ENCODE measurements around the gene MEF2B. TPM values are rescaled to one million over a fixed set of nuclear protein-coding genes. Genes with fewer than 3 reads are reported as not detected.
A peak's percentile ranks its signal among the peaks of the same experiment; 100 is the strongest.
"Not testable (repeated sequence)": the region's sequence is repeated elsewhere in the genome, so short reads cannot be mapped to it uniquely, and the experiment has no call there.

The MEF2B gene
- total RNA-seq, 4 donors from 2014 or later = 5.0 to 7.4 TPM; not detected in 2

DNA sequence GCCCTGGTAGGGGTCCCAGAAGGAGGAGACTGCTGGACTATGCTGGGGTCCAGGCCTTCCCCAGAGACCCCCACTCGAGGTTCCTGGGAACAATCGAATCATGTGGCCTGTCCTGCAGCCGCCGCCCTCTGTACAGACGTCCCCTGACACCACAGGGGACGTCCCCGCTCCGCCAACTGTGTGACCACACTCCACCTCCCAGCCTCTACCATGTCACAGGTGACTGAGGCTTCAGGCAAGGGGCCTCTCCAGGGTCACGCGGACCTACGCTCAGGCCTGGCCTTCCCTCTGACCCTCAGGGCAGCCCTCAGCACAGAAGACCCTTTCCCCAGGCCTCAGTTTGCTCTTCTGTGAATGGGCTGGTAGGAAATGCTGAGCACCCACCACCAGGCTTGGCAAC, 18.6 kb downstream of the MEF2B start:
- Histone ChIP-seq H3K4me3 (no peak overlapping the region), H3K27me3 (no peaks in the 10 kb centered on the region), H3K36me3 (peaks cover 0 to 13% (median 0%) of the 10 kb centered on the region in 3 donors), H3K4me1 (peaks cover 0 to 8% (median 0%) of the 10 kb centered on the region in 4 donors), H3K9me3 (no peaks in the 10 kb centered on the region), H3K27ac (no peak overlapping the region)
- DNase-seq = peak in 2 of 3 donors; percentile 62 to 72
- TF ChIP-seq POLR2A (IDR thresholded peaks at IDR 0.05) = no peak
- no peak for TF ChIP-seq CTCF (IDR thresholded peaks at IDR 0.05)

DNA sequence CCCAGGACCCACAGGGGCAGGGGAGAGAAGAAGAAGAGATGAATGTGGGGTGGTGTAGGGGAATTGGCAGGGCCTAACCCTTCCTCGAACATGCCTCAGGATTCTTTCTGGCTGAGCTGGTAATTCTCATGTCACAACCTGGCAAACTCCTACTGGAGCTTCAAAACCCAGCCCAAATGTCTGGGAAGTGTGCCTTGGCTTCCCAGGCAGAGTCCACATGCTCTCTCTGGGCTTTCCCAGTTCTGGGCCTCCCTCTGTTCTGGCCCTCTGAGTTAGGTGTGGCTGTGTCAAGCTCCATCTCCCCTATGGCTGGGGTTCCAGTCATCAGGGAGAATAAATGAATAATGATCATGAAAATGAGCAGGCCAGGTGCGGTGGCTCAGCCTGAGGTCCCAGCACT, 20.6 kb downstream of the MEF2B start:
- no peak for DNase-seq

DNA sequence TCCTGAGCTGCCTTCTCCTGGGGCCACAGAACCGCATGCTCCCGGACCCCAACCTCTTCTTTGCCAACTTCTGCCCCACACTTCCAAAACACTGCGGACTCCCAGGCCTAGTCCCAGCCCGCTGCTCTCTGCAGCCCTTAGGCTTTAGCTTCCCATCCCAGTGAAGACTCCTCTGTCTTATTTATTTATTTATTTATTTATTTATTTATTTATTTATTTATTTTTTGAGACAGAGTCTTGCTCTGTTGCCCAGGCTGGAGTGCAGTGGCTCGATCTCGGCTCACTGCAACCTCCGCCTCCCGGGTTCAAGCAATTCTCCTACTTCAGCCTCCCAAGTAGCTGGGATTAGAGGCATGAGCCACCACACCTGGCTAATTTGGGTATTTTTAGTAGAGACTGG, 21.6 kb downstream of the MEF2B start:
- not testable (repeated sequence) for H3K4me3 ChIP-seq, DNase-seq, H3K27me3 ChIP-seq, H3K27ac ChIP-seq, H3K9me3 ChIP-seq
- Histone ChIP-seq H3K36me3 (peaks cover 0 to 13% (median 0%) of the 10 kb centered on the region in 3 donors), H3K4me1 (peaks cover 0 to 15% (median 0%) of the 10 kb centered on the region in 4 donors)

More for the DNA sequence above, 20.6 kb downstream of the MEF2B start:
- Histone ChIP-seq H3K4me1 (peaks cover 0 to 15% (median 0%) of the 10 kb centered on the region in 4 donors), H3K9me3 (no peaks in the 10 kb centered on the region), H3K4me3 (no peak overlapping the region), H3K27me3 (no peaks in the 10 kb centered on the region), H3K27ac (no peak overlapping the region), H3K36me3 (peaks cover 0 to 13% (median 0%) of the 10 kb centered on the region in 3 donors)
- TF ChIP-seq POLR2A (IDR thresholded peaks at IDR 0.05) = no peak
- TF ChIP-seq CTCF (IDR thresholded peaks at IDR 0.05) = no peak

DNA sequence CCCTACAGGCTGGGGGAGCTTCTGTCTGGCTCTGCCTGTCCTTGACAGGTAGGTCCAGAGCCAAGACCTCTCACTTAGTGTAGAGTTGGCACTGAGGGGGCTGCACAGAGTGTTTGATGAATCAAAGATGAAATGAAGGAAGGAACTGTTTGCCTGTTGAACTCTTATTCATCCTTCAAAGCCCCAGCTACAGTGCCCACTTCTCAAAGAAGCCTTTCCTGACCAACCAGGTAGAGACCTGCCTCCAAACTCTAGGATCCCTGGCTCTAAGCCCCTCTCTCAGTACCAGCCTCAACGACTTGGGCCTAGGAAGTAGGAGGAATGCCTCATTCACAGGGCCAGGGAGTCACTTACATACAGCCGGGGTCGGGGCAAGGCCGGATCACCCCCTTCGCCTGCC, 22.7 kb downstream of the MEF2B start:
- Histone ChIP-seq H3K27ac (no peak overlapping the region), H3K4me1 (peaks cover 0 to 15% (median 0%) of the 10 kb centered on the region in 4 donors), H3K36me3 (peaks cover 0 to 13% (median 0%) of the 10 kb centered on the region in 3 donors), H3K4me3 (no peak overlapping the region), H3K9me3 (no peaks in the 10 kb centered on the region), H3K27me3 (no peaks in the 10 kb centered on the region)
- TF ChIP-seq POLR2A (IDR thresholded peaks at IDR 0.05) = no peak
- TF ChIP-seq CTCF (IDR thresholded peaks at IDR 0.05) = no peak
- DNase-seq = no peak

- Histone ChIP-seq H3K4me1 (peaks cover 0 to 15% (median 0%) of the 10 kb centered on the region in 4 donors), H3K36me3 (peaks cover 0 to 13% (median 0%) of the 10 kb centered on the region in 3 donors), H3K4me3 (no peak overlapping the region), H3K9me3 (no peaks in the 10 kb centered on the region), H3K27me3 (no peaks in the 10 kb centered on the region), H3K27ac (no peak overlapping the region)
- no peak for TF ChIP-seq CTCF (IDR thresholded peaks at IDR 0.05)
- TF ChIP-seq POLR2A (IDR thresholded peaks at IDR 0.05) = no peak
- no peak for DNase-seq
Observed at GRCh38 chr19:19146865-19147264, 23.2 kb downstream of the MEF2B start.

DNA sequence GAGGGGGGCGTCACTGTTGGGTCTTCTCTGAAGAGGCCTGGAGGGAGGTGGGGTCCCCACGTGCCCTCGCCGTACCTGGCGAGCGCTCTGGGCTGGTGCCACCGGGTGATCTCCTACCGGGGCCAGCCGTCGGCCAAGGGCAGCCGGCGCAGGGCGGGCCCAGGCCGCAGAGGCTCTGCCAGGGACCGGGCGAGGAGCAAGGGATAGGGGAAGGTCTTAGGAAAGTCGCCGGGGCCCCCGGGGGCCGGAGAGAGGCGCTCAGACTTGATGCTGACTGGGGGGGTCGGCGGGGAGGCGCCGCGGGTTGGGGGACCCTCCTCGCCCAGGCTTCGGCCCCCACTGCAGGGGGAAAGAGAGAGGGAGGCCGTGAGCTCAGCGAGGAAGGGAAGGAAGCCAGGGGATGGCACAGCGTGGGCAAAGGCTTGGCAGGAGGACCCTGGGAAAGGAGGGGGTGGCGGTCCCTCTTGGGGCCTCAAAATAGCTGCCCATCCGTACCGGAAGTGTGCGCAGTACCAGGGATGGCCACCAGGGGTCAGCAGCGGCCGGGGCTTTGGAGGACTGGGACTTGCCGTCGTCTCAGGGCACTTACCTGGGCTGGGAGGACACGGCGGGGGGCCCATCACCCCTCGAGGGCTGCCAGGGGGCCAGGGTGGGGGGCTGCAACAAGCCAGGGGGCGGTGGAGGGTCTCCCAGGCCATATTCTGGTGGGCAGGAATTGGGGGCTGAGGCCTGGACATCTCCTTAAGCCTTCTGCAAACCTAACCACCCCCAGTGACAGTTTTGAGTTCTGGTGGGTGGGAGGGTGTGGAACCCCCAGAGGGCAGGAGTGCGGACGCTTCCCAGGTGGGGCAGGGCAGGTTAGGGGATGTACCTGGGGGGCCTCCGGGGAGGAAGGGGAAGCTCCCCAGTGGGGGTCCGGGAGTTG, 24.1 kb downstream of the MEF2B start:
- TF ChIP-seq POLR2A (IDR thresholded peaks at IDR 0.05) = no peak
- TF ChIP-seq CTCF (IDR thresholded peaks at IDR 0.05) = peak; percentile 92 to 99 (median 96)
- no peak overlapping the region for H3K4me3 ChIP-seq
- H3K4me1 ChIP-seq = peaks cover 0 to 8% (median 0%) of the 10 kb centered on the region in 4 donors
- H3K27me3 ChIP-seq = no peaks in the 10 kb centered on the region
- DNase-seq = peak; percentile 79 to 94 (median 86)
- peaks cover 0 to 13% (median 0%) of the 10 kb centered on the region in 3 donors for H3K36me3 ChIP-seq
- H3K9me3 ChIP-seq = no peaks in the 10 kb centered on the region
- H3K27ac ChIP-seq = no peak overlapping the region

Measured in Peyer's patch (tissue), 4 donors.